HG03159 (cell line): Measurements from ENCODE around the gene BAD.
A peak's percentile ranks its signal among the peaks of the same experiment; 100 is the strongest.

ENCODE experiments used
- ATAC-seq: cut with Tn5 transposase; IDR thresholded peaks from one replicate; pipeline ENCODE4 v1.9.1; 2021; ENCODE audit warnings: mild to moderate bottlenecking, moderate library complexity; ENCODE audit not compliant: unreplicated experiment

BAD gene

DNA sequence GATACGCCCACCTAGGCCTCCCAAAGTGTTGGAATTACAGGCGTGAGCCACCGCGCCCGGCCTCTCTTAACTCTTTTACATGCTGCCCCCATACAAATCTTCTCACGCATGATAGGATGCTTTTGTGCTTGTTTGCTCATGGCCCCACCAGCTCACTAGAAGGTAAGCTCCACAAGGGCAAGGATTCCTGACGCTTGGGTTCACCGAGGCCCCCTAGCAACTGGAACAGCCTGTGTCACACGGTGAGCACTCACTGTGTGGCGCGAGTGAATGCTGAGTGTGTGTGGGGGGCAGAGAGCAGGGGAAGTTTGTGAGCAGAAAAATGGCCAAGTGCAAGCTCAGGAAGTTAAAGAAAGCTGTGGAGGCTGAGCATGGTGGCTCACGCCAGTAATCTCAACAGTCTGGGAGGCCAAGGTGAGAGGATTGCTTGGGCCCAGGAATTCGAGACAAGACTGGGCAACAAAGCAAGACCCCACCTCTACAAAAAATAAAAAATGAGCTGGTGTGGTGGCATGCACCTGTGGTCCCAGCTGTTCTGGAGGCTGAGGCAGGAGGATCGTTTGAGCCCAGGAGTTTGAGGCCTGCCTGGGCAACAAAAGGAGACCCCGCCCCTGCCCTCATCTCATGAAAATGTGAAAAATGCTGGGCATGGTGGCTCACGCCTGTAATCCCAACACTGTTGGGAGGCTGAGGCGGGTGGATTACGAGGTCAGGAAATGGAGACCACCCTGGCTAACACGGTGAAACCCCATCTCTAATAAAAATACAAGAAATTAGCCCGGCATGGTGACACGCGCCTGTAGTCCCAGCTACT lies 2.3 kb downstream of the BAD start:
- ATAC-seq, result no peak

DNA sequence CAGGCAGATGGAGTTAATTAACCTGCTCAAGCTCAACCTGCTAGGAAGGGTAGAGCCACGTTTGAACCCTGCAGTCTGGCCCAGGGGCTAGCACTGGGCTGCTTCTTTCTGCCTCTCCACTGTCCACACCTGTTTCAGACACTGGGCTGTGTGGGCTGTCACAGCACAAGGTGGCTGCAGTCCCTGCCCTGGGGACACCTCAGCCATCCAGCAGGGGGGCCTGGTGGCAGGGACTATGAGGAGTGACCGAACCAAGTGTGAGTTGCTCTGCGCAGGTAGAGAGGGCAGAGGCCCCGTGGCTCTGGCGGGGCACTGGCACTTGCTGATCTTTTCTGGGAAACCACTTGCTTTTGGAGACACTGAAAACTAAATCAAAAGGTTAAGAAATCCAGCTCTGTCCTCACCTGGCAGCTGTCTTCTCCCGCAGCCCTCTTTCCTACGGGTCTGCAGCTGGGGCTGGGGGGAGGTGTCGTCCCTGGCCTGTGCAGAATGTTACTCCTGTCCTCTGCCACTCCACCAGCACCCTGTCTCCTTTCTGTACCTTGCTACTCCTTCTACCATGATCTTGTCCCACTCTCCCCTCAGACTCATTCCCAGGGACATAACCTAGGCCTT lies 5.8 kb downstream of the BAD start:
- ATAC-seq, result no peak

DNA sequence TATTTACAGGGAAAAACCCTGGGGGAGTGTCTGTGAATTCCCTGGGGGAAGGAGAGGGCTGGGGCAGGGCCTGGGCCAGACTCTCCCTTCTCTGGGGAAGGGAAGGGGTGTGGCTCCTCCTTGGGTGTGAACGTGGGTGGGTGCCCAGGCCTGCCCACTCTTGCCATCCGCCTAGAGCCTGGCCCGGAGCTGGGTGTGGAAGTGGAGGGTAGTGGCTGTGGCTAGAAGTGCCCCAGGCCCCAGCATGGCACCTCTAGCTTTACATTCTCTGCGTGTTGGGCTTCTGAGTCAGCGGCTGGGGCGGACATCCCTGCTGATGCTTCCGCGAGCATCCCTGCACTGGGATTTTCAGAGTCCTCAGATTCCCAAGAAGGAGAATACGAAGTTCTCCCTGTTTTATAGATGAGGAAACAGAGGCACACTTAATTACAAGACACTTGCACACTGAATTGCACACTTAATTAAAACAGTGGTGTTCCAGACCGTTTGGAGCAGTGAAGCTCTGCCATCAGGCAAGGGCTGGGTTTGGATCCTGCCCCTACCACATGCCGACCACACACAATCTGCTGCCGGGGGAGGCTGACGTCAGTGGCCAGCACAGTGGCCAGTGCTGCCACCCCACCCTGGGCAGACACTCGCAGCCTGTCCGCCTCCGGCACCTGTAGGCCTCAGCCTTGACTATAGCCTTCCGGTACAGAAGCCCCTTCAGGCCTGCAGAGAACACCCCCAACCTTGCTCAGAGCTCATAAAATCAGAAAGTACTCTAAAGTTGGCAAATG lies 7.6 kb downstream of the BAD start:
- no peak for ATAC-seq

DNA sequence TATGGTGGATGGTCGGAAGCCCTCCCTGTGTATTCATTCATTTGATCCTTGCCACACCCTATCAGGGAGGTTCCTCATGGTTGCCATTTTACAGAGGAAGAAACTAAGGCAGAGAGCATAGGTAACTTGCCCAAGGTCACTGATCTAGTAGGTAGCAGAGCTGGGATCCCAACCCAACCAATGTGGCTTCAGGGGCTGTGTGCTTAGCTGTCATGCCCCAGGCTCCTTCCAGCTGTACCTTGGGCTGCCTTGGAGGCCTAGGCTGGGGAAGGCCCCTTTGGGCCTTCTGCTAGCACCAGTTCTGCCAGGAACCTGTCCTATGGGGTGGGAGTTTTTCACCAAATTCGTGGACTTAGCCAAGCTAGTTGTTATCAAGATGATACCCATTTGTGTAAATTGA lies 8.6 kb downstream of the BAD start:
- no peak for ATAC-seq

DNA sequence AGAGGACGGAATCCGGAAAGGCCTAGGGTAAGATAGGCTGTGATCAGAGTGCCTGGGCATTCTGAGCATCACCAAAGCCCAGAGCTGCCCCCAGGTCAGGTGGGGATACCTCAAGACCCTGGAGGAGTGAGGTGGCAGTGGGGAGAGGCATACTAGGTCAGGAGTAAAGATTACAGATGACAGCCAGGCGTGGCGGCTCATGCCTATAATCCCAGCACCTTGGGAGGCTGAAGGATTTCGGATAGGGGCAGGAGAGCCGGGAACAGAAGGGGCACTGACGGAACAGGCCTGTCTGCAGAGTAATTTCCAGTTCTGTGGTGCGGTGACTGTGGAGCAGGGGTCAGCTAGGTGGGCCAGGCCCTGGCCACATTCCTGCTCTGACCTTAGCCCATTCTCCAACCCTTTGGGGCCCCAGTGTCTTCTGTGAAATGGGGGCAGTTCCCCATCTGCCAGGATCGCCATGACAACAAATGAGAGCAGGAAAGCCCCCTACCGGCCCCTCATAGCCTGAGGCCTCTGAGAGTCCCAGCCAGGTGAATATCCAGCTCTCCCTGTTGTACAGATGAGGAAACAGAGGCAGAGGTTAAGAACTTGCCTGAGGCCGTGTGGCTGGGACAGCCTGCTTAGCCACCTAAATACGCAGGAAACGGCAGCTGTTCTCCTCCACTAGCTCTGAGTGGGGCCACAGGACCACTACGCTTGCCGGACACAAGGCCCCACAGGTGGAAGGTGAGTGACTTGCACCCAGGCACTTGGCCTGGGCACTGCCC lies 9.2 kb downstream of the BAD start:
- ATAC-seq, result no peak

DNA sequence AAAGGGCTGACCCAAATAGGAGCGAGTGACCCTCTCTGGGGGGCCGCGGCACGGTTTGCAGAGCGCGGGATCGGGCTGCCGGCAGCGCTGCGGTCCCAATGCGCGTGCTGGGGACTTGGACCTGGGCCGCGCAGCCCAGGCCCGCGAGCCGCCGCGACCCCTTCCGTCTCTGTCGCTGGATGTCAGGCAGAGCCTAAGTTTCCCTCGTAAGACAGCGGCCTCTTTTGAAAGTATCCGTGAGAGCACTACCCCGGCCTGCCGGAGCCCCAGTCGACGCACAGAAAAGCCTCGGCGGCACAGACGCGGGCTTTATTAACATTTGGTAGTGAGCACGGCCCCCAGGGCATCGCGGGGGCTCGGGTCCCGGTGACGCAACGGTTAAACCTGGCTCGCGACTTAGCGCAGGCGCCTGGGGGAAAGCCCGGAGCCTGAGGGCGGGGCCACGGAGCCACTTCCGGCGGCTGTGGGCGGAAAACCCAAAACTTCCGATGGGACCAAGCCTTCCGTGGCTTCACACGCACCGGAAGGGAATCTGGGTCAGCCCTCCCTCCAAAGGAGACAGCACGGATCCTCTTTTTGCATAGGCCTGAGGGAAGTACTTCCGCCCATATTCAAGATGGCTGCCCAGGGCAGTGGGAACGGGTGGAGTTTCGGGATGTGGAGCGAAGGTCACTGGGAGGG lies 14.8 kb downstream of the BAD start:
- peak; percentile 50 for ATAC-seq

DNA sequence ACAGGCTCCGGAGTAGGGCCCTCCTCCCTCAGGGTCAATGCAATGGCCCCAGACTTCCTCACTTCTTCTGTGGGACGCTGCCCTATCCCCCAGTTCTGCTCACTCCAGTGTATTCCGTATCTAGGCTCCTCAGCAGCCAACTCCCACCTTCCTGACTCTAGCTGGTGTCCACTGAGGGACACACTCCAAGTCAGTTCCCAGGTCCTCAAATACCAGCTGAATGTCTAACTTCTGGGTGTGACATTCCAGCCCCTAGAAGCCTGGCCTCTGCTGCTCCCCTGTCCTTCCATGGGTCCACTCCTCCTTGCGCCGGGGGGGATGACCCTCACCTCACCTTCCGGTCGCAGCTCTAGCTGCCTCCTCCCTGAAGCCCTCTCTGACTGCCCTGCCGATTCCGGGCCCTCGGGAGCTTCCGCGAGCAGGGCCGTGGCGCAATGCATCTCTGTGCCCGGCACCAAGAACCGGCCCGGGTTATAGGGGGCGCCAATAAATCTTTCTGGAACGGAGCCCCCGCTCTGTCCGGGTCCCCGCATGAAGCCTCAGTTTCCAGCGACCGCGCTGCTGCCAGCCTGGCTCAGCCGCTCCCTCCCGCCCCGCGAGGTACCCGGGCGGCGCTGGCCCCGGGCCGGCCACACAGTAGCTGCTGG lies 15.4 kb downstream of the BAD start:
- peak; percentile 18 for ATAC-seq

DNA sequence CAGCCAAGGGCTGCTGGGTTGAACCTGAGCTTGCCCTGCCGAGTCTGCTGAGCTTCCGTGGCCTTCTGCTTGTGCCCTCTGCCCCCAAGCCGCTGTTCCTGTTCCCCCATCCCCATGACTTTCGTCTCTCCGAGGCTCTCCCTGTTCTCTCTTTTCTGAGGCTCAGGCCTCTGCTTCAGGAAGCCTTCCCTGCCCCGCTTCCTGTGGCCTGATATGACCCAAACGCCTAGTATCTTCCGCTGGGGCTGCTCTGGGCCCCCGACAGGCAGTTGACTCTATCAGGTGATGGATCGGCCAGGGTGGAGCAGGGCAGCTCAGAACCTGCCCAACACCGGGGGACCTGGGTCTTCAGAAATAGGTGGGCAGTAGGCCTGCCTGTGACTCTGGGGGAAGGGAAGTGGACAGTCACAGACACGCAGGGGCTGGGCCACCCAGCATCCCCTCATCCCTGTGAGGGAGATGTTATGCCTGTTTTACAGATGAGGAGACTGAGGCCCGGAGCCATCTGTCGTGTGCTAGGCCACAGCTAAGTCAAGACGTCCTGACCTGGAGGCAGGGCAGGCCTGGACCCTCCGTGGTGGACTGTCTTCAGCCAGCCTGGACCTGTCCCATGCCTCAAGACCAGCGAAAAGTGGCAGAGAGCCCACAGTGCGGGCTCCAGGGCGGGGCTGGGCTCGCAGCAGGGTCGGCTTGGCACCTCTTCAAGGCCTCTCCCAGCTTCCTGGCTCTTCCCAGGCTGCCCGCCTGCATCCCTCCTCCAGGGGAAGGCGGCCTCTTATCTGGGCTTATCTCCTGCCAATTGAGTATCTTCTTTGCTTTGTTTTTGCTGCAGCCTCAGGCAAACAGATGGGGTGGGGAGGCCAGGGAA lies 16.2 kb downstream of the BAD start:
- no peak for ATAC-seq

DNA sequence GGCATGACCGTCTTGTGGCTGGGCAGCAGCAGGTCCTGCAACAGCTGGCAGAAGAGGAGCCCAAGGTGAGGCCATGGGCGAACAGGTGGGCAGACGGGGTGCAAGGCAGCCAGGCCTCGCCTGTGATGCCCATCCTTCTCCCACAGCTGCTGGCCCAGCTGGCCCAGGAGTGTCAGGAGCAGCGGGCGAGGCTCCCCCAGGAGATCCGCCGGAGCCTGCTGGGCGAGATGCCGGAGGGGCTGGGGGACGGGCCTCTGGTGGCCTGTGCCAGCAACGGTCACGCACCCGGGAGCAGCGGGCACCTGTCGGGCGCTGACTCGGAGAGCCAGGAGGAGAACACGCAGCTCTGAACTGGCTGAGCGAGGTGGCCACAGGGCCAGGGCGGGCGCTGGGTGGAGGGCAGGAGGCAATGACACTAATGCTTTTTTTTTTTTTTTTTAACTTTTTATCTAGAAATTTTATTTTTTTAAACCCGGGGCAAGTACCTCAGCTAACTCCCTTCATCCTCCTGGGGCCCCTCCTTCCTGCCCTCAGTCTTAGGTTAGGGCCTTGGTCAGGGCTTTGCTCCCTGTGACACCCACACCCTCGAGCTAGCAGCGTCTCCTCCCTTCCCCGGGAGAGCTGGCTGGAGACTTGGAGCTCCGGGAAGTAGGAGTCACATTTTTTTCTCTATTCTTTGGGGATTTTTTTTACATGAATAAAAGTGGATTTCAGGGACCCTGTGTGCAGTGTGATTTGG lies 17.1 kb downstream of the BAD start:
- ATAC-seq, result no peak

DNA sequence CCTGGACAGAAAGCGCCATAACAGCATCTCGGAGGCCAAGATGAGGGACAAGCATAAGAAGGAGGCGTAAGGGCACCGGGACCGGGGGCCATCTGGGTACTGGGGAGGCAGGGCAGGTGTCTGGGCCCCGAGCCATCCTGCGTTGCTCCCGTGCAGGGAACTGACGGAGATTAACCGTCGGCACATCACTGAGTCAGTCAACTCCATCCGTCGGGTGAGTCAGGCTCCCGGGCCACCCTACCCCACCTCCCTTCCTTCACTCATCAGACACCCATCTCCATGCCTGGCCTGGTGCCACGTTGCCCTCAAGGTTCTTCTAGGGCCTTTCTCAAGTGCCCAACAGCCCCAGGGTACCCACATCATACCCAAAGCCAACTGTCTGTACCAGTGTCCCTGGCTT lies 18.1 kb downstream of the BAD start:
- no peak for ATAC-seq

DNA sequence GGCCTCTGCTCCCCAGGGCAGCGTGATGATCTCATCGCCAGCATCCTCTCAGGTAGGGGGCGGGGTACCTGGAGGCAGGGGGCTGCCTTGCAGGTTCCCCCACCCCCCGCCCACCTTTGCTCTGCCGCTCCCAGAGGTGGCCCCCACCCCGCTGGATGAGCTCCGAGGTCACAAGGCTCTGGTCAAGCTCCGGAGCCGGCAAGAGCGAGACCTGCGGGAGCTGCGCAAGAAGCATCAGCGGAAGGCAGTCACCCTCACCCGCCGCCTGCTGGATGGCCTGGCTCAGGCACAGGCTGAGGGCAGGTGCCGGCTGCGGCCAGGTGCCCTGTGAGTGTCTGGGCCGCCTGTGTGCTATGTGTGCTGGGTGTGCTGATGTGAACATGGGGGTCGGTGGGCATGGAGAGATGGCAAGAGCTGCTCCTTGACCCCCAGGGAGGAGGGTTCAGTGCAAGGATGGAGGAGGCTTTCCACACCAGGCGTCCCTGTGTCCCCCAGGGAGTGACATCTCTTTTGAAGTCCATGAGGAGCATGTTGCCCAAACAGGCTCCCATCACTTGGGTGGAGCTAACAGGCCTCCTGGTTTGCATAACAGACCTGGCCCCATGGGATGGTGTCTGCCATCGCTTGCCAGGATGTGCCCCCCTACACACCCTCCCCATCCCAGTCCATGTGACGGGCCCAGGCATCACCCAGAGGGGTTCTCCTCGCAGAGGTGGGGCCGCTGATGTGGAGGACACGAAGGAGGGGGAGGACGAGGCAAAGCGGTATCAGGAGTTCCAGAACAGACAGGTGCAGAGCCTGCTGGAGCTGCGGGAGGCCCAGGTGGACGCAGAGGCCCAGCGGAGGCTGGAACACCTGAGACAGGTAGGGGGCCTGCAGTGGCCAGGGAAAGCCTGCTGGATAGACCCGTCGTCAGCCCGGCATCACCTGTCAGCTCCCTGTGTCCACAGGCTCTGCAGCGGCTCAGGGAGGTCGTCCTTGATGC lies 19.0 kb downstream of the BAD start:
- no peak for ATAC-seq

DNA sequence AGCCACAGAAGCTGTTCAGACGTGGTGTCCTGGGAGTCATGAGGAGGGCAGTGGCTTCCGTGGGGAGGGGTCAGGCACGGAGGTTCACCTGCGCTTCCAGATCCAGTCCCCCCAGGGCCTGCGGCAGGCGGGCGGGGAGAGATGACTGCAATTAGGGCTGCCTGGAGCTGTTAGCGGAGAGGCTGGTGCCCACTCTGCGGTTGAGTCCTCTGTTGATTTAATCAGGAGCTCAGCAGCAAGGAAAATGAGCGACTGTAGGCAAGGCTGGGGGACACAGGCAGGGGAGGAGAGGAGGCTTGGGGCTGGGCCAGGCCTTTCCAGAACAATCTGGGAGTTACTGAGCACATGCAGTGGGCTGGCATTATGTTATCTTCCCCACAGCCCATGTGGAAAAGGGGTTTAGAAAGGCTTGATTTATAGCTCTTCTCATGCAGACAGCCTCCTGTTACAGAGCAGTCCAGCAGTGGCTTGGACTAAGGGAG lies 20.1 kb downstream of the BAD start:
- ATAC-seq, result no peak

DNA sequence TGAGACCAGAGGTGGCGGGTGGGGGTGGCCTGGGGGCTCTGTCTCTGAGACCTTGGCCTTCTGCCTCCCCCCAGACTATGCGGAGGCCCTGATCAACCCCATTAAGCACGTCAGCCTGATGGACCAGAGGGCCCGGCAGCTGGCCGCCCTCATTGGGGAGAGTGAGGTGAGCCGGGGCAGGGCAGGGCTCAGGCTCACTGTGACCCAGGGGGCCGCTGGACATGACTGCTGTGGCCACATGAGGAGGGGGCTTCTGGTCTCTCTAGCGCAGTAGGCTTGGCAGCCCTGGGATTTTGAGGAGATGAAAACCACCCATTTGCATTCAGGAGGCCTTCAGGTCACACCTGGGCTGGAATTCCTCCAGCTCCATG lies 20.5 kb downstream of the BAD start:
- no peak for ATAC-seq

DNA sequence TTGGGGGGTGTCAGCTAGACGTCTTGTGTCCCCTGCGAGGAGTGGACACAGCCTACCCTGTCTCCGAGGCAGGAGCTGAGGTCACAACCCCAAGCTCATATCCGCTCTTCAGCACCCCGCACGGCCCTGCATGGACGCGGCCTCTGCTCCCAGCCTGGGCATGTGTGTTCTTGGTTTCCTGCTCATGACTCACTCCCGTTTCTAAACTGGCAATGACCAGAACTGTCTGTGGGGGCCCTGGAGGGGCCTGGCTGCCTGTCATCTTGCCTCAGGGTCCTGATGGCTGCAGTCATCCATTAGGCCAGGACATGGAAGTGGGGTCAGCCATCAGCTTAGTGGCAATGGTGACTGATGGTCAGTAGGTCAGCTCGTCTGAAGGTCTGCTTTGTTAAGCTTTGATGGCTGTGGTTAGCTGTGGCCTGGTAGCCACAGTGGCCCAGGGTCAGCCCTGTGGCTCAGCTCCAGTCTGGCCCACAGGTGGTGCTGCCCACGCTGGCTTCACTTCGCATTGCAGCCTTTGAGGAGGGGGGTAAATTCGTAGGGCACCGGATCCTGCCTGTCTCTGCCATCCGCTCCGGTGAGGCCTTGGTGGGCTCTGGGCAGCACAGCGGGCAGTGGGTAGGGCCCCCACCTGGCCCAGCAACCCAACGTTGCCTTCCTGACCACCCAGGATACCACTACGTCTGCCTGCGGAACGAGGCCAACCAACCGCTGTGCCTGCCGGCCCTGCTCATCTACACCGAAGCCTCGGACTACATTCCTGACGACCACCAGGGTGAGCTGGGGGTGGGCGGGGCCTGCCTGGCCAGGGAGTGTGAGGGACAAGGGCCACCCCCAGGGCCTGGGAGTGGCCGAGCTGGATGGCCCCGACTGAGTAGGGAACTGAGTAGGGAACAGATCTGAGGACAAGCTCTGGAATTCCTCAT lies 21.2 kb downstream of the BAD start:
- ATAC-seq, result no peak

DNA sequence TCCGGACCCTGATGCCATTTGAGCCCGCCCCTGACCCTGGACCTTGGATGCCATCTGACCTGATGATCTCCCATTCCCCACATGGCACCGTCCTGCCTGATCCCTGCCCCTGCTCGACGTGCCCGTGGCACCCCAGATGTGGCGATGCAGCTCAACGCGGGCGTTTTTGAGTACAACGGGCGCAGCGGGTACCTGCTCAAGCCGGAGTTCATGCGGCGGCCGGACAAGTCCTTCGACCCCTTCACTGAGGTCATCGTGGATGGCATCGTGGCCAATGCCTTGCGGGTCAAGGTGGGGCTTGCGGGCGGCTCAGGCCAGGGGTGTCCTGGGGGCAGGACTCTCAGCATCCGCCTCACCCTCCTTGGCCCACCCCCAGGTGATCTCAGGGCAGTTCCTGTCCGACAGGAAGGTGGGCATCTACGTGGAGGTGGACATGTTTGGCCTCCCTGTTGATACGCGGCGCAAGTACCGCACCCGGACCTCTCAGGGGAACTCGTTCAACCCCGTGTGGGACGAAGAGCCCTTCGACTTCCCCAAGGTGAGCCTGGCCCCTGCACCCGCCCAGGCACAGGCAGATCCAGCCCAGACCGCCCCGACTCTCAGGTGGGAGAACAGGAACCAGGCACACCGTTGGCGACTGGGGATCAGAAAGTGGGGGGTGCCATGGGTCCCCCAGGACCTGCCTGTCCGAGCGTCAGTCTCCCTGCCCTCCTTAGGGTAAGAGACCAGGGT lies 22.0 kb downstream of the BAD start:
- ATAC-seq, result no peak
